ENCODE data around the gene RC3H1. TPM values are rescaled to one million over a fixed set of nuclear protein-coding genes. Genes with fewer than 3 reads are reported as not detected.
"Not testable (repeated sequence)": the region's sequence is repeated elsewhere in the genome, so short reads cannot be mapped to it uniquely, and the experiment has no call there.

RC3H1 gene
- 25.3 and 30.0 TPM in 2 replicates for total RNA-seq (2014; rRNA removed; shearing (Covaris generic))
- 7.6 and 8.7 TPM in 2 replicates for polyA plus RNA-seq (2015; cell fraction: cytosol; rRNA removed)
- 19.1 and 21.0 TPM in 2 replicates for polyA plus RNA-seq (2015; cell fraction: nucleus; rRNA removed)

DNA sequence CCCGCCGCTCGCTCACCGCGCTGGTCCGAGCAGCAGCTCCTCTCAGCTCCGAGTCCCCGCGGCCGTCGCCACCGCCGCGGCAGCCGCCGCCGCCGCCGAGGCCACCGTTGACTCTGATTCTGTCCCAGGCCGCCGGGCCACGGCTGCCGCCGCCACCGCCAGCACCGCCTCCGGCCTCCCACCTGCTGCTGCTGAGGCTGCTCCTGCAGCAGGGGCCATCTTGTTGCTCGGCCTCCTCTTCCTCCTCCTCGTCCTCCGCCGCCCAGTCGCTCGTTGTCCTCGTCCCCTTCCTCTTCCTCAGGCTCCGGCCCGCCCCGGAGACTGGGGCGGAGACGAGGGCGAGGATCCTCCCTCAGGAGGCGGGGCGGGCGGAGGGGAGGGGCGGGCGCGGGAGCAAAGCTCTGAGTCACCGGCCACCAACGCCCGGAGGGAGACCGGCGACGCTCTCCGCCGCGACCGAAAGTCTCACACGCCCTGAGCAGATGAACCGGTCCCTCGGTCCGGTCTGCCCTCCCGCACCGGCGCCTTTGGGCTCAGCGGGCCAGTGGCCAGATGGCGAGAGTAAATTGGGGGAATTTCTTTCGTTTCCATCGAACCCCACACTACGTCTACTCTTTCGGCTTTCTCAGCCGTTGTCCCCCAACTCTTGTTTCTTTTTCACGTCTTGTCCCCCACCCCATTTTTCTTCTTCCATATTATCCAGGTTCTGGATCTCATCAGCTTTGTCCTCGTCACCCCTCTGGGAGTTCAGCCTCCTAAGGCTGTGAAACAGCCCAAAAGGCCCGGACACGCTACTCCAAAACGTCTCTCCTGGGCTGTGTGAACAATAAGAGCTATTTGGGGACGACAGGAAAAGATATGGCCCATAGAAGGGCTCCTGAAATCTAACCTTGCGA lies at the start of gene RC3H1:
Gene RC3H1, minus strand, starts transcription at position 278 of the 896 bp plus-strand sequence. CDS start 29,372 bp downstream, outside the sequence.
- peak; percentile 82 for DNase-seq (ENCODE audit: low read depth, low spot score)
- in situ Hi-C loops (cut with HindIII; ENCODE audit: low pct_unique_long_range_greater_than_20kb, low sequenced_read_pairs), result no loop called here

GRCh38 chr1:174070614-174071013 lies 48.5 kb upstream of the RC3H1 start:
- in situ Hi-C loops (cut with HindIII; ENCODE audit: low pct_unique_long_range_greater_than_20kb, low sequenced_read_pairs), result no loop called here

GRCh38 chr1:174068000-174068399 lies 45.8 kb upstream of the RC3H1 start:
- DNase-seq (ENCODE audit: low read depth, low spot score), result no peak
- in situ Hi-C loops (cut with HindIII; ENCODE audit: low pct_unique_long_range_greater_than_20kb, low sequenced_read_pairs), result no loop called here

More at GRCh38 chr1:174070614-174071013, 48.5 kb upstream of the RC3H1 start:
- DNase-seq (ENCODE audit: low read depth, low spot score), result no peak

GRCh38 chr1:174060090-174060489 lies 37.9 kb upstream of the RC3H1 start:
- in situ Hi-C loops (cut with HindIII; ENCODE audit: low pct_unique_long_range_greater_than_20kb, low sequenced_read_pairs), result no loop called here
- no peak for DNase-seq (ENCODE audit: low read depth, low spot score)

- DNase-seq (ENCODE audit: low read depth, low spot score), result no peak
- in situ Hi-C loops (cut with HindIII; ENCODE audit: low pct_unique_long_range_greater_than_20kb, low sequenced_read_pairs), result no loop called here
Measured at GRCh38 chr1:174058624-174059023, 36.5 kb upstream of the RC3H1 start.

- DNase-seq (ENCODE audit: low read depth, low spot score); in situ Hi-C loops (cut with HindIII; ENCODE audit: low pct_unique_long_range_greater_than_20kb, low sequenced_read_pairs): not testable (repeated sequence)
Measured at GRCh38 chr1:174056609-174057008, 34.5 kb upstream of the RC3H1 start.

DNA sequence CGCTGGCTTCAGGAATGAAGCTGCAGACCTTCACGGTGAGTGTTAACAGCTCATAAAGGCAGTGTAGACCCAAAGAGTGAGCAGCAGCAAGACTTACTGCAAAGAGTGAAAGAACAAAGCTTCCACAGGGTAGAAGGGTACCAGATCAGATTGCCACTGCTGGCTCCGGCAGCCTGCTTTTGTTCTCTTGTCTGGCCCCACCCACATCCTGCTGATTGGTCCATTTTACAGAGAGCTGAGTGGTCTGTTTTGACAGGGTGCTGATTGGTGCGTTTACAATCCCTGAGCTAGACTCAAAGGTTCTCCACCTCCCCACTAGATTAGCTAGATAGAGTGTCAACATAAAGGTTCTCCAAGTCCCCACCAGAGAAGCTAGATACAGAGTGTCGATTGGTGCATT lies 33.6 kb upstream of the RC3H1 start:
- in situ Hi-C loops (cut with HindIII; ENCODE audit: low pct_unique_long_range_greater_than_20kb, low sequenced_read_pairs); DNase-seq (ENCODE audit: low read depth, low spot score): not testable (repeated sequence)

DNA sequence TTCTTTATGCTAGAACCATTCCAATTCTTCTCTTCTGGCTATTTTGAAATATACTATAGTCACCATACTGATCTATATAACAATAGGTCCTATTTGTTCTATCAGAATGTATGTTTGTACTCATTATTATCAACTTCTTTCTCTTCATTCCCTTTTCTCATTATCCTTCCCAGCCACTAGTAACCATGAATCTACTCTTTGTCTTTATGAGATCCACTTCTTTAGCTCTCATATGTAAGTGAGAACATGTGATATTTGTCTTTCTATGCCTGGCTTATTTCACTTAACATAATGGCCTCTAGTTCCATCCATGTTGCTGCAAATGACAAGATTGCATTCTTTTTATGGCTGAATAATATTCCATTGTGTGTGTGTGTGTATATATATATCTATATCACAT lies 31.7 kb upstream of the RC3H1 start:
- in situ Hi-C loops (cut with HindIII; ENCODE audit: low pct_unique_long_range_greater_than_20kb, low sequenced_read_pairs), result no loop called here
- peak; percentile 91 for DNase-seq (ENCODE audit: low read depth, low spot score)

GRCh38 chr1:174052621-174053020 lies 30.5 kb upstream of the RC3H1 start:
- peak; percentile 51 for DNase-seq (ENCODE audit: low read depth, low spot score)
- in situ Hi-C loops (cut with HindIII; ENCODE audit: low pct_unique_long_range_greater_than_20kb, low sequenced_read_pairs), result no loop called here

- in situ Hi-C loops (cut with HindIII; ENCODE audit: low pct_unique_long_range_greater_than_20kb, low sequenced_read_pairs), result no loop called here
- DNase-seq (ENCODE audit: low read depth, low spot score), result peak; percentile 100
Measured at GRCh38 chr1:174051956-174052355, 29.8 kb upstream of the RC3H1 start.

DNA sequence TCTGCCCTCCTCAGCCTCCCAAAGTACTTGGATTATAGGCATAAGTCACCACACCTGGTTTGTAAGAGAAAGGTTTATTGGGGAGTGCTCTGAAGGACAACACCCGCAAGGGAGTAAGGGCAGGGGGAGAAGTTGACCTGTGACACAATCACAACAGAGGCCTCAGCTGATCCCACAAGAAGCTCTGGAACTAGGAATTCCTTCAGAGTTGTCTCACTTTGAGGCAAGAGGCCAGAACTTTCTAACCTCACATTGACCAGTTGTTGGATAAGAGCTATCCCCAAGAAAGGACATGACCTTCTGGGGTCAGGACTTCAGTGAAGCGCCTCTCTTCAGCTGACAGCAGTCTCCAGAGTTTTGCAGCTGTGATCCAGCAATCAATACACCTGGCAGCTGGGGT lies 27.4 kb upstream of the RC3H1 start:
- in situ Hi-C loops (cut with HindIII; ENCODE audit: low pct_unique_long_range_greater_than_20kb, low sequenced_read_pairs), result no loop called here
- DNase-seq (ENCODE audit: low read depth, low spot score), result no peak

- in situ Hi-C loops (cut with HindIII; ENCODE audit: low pct_unique_long_range_greater_than_20kb, low sequenced_read_pairs), result no loop called here
- no peak for DNase-seq (ENCODE audit: low read depth, low spot score)
Measured at GRCh38 chr1:174044418-174045222, 22.5 kb upstream of the RC3H1 start.

DNA sequence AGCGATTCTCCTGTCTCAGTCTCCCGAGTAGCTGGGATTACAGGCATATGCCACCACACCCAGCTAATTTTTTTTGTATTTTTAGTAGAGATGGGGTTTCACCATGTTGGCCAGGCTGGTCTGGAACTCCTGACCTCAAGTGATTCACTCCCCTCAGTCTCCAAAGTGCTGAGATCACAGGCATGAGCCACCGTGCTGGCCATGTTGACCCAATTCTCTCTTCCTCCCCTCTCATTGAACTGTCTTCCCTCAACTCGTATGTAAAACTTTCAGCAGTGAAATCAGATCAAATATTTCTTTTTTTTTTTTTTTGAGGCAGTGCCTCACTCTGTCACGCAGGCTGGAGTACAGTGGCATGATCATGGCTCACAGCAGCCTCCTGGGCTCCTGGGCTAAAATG lies 20.4 kb upstream of the RC3H1 start:
- in situ Hi-C loops (cut with HindIII; ENCODE audit: low pct_unique_long_range_greater_than_20kb, low sequenced_read_pairs); DNase-seq (ENCODE audit: low read depth, low spot score): not testable (repeated sequence)

GRCh38 chr1:174041369-174041768 lies 19.2 kb upstream of the RC3H1 start:
- DNase-seq (ENCODE audit: low read depth, low spot score), result no peak
- in situ Hi-C loops (cut with HindIII; ENCODE audit: low pct_unique_long_range_greater_than_20kb, low sequenced_read_pairs), result no loop called here

DNA sequence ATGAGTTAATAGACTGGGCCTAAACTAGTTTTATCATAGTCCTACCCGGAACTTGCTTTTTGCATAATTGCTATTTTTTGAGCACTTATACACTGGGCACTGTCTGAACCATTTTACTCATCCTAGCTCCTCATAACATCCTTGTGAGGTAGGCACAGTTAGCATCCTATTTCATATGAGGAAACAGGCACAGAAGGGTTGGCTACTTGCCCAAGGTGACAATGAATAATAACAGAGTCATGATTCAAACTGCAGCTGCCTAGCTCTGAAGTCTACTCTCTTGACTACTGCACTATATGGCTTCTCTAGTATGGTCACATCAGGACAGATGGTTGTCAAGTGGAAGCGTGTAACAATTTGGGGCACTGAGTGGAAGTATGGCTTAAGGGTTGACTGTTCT lies 18.2 kb upstream of the RC3H1 start:
- in situ Hi-C loops (cut with HindIII; ENCODE audit: low pct_unique_long_range_greater_than_20kb, low sequenced_read_pairs), result no loop called here

DNA sequence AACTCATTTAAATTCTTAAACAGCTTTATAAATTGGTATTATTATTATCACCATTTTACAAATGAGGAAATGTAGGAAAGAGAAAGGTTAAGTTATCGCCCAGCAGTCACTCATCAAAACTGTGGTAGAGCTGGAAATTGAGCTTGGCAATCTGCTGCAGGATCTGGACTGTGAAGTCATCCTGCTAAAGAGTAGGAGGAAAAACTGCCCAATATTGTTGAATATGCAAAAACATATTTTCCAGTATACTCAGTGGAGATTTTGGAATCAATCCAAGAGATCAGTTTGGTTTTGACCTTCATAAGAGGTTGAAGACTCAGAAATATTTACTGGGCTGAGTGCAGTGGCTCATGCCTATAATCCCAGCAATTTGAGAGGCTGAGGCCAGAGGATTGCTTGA lies 16.9 kb upstream of the RC3H1 start:
- in situ Hi-C loops (cut with HindIII; ENCODE audit: low pct_unique_long_range_greater_than_20kb, low sequenced_read_pairs), result no loop called here
- no peak for DNase-seq (ENCODE audit: low read depth, low spot score)

More for the DNA sequence above, 18.2 kb upstream of the RC3H1 start:
- peak; percentile 51 for DNase-seq (ENCODE audit: low read depth, low spot score)

GRCh38 chr1:174036798-174037197 lies 14.6 kb upstream of the RC3H1 start:
- DNase-seq (ENCODE audit: low read depth, low spot score), result no peak
- in situ Hi-C loops (cut with HindIII; ENCODE audit: low pct_unique_long_range_greater_than_20kb, low sequenced_read_pairs), result no loop called here

GRCh38 chr1:174036204-174036603 lies 14.0 kb upstream of the RC3H1 start:
- in situ Hi-C loops (cut with HindIII; ENCODE audit: low pct_unique_long_range_greater_than_20kb, low sequenced_read_pairs), result no loop called here
- DNase-seq (ENCODE audit: low read depth, low spot score), result no peak

All from SK-MEL-5 (cell line).